Large intestine (tissue), 3 donors: ENCODE results near the gene NOA1. TPM values are rescaled to one million over a fixed set of nuclear protein-coding genes. Genes with fewer than 3 reads are reported as not detected.

Experiments
- DNase-seq, 2 donors: peaks; one replicate each; pipeline versions ENCODE4 v3.0.0 to v3.0.0-alpha.2; 2013
- H3K27ac ChIP-seq: one replicate; pipeline ENCODE4 v1.5.1; 2013; ENCODE audit warnings: low read length
- H3K27me3 ChIP-seq: 2 replicates; pipeline ENCODE4 v1.6.1; 2013; ENCODE audit warnings: low read length; ENCODE audit not compliant: control insufficient read depth, insufficient read depth
- H3K36me3 ChIP-seq: 2 replicates; pipeline ENCODE4 v1.6.1; 2013; ENCODE audit warnings: low read length; ENCODE audit not compliant: control insufficient read depth, insufficient read depth
- H3K4me1 ChIP-seq: one replicate; pipeline ENCODE4 v1.6.1; 2013; ENCODE audit warnings: low read length; ENCODE audit not compliant: control insufficient read depth, insufficient read depth
- H3K4me3 ChIP-seq: one replicate; pipeline ENCODE4 v1.5.1; 2013; ENCODE audit warnings: low read length
- H3K9me3 ChIP-seq: one replicate; pipeline ENCODE4 v1.6.1; 2013; ENCODE audit warnings: mild to moderate bottlenecking, low read depth, low read length, moderate library complexity; ENCODE audit not compliant: control insufficient read depth
- WGBS: methylation state at CpG from one replicate; pipeline ENCODE4 v1.1.5; 2013; ENCODE audit warnings: low lambda C conversion rate; ENCODE audit not compliant: insufficient coverage; 5-methylcytosine and 5-hydroxymethylcytosine counted together
- polyA plus RNA-seq: library from polyadenylated mRNA; unstranded; fragments of 120-200 nt; gene quantifications from one replicate; pipeline ENCODE4 v1.2.1, GENCODE V29; 2013

Gene NOA1
- polyA plus RNA-seq, 1 donor = 25.2 TPM

DNA sequence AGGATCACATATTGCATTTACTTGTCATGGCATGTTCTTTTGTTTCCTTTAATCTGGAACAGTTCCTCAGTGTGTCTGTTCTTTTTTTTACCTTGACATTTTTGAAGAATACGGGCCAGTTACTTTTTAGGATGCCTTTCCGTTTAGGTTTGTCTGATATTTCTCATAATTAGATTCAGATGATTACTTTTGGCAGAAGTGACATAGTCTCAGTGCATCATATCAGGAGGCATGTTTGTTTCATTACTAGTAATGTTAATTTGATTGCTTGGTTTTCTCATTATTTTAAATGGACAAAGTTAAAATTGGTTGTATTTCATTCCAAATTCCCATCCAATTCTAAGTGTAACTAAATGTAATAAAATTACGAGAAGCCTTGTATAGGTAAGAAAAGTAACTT lies 9.5 kb upstream of the NOA1 start:
- Histone ChIP-seq H3K9me3 (no peaks in the 10 kb centered on the region), H3K4me3 (no peak overlapping the region), H3K4me1 (no peaks in the 10 kb centered on the region), H3K27me3 (no peaks in the 10 kb centered on the region), H3K27ac (no peak overlapping the region), H3K36me3 (peaks cover 46% of the 10 kb centered on the region)
- WGBS = 100% methylated on average over 1 of the region's 3 CpGs
- no peak for DNase-seq

DNA sequence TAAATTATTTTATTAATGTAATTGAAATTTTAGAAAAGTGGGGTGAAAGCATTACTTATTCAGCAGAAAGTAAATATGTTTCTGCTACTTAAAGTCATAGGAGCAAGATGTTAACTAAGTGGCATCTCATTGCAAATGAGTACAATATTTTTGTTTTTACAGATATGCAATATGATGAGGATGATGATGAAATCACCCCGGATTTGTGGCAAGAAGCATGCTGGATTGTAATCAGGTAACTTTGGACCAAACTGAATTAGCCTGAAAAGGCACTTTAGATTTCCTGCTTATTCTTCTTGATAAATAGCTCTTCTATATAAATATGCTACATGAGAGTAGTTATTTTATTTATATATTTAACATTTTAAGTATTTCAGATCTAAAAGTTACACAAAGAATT lies 8.8 kb upstream of the NOA1 start:
- peaks cover 39% of the 10 kb centered on the region for H3K36me3 ChIP-seq
- H3K9me3 ChIP-seq = no peaks in the 10 kb centered on the region
- no peaks in the 10 kb centered on the region for H3K27me3 ChIP-seq
- WGBS = no CpG with 5 or more reads among the region's 1 CpG
- peaks cover 1% of the 10 kb centered on the region for H3K4me1 ChIP-seq
- no peak overlapping the region for H3K4me3 ChIP-seq
- no peak overlapping the region for H3K27ac ChIP-seq
- DNase-seq = no peak

DNA sequence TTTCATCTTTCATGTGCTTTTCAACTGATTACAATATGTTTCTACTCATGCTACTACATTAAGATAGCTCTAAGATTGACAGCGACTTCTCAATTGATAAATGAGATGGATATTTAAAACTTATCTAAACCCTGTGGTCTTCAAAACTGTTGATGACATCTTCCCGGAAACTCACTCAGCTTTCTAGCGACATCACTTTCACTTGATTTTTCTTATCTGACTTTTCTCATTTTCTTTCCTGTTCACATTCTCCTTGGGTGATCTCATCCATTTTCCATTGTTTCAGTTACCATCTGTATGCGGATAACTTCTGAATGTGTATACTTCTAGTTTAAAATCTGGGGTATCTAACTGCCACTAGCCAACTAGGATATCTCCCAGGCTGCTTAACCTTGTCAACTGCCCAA lies 4.4 kb upstream of the NOA1 start:
- H3K36me3 ChIP-seq = peaks cover 9% of the 10 kb centered on the region
- no peak overlapping the region for H3K27ac ChIP-seq
- DNase-seq = peak in 1 of 2 donors; percentile 22
- no peaks in the 10 kb centered on the region for H3K9me3 ChIP-seq
- H3K4me3 ChIP-seq = no peak overlapping the region
- no peaks in the 10 kb centered on the region for H3K27me3 ChIP-seq
- 74% methylated on average over 4 of the region's 4 CpGs for WGBS
- peaks cover 6% of the 10 kb centered on the region for H3K4me1 ChIP-seq

DNA sequence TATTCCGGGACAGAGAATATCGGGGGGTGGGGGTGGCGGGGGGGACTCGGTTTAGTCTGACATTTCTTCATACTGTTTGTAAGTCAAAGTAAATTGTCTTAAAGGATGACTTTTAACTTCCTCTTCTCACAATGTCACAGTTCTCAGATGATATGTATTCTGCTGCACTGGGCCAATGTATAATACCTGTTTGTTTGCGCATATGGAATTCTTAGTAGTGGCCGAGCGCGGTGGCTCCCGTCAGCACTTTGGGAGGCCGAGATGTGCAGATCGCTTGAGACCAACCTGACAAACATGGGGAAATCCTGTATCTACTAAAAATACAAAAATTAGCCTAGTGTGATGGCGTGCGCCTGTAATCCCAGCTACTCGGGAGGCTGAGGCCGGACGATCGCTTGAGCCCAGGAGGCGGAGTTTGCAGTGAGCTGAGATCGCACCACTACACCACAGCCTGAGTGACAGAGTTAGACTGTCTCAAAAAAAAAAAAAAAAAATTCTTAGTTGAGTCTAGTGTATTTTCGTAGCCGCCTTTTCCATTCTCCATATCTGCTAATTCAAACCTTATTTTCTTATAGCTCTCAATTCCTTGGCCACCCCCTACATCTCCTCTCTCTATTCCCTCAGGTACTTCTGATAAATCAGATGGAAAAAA lies 2.1 kb upstream of the NOA1 start:
- Histone ChIP-seq H3K9me3 (no peaks in the 10 kb centered on the region), H3K27me3 (no peaks in the 10 kb centered on the region), H3K4me1 (peaks cover 6% of the 10 kb centered on the region), H3K27ac (peak overlapping the region; percentile 83), H3K4me3 (peak overlapping the region; percentile 92), H3K36me3 (no peaks in the 10 kb centered on the region)
- peak in 1 of 2 donors; percentile 31 for DNase-seq
- 40% methylated on average over 3 of the region's 21 CpGs for WGBS

DNA sequence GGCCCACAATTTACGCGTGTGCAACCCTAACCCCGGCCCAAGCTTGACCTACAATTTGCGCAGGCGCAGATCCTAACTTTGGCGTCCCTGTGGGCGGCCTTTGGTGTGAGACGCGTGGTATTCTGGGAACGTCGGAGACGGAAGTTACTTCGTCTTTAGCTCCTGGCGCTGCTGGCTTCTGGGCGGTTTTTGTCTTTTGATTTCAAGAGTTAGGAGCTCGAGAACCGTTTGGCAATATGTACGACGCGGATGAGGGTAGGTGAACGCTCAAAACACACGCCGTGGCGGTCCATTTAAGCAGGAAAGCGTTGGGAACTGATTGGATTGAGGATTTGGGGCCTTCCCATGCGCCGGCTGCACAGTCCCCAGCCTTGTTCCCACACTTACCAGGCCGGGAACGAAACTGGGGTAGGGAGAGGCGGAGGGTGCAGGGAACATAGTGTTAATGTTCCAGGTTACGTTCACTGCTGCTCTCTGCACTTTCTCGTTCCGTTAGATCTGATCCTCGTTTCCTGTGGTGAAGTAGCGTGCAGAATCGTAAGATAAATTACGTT lies 1.4 kb upstream of the NOA1 start, which contains the start of gene POLR2B:
TSS of gene POLR2B (plus strand) at position 147 of the 554 bp plus-strand sequence. CDS start at position 237, 90 bp downstream.
- Histone ChIP-seq H3K36me3 (peaks cover 4% of the 10 kb centered on the region), H3K4me3 (peak within 1 kb of the TSS; percentile 92), H3K9me3 (no peaks in the 10 kb centered on the region), H3K27me3 (no peaks in the 10 kb centered on the region), H3K27ac (peak within 1 kb of the TSS; percentile 83), H3K4me1 (peaks cover 6% of the 10 kb centered on the region)
- WGBS = no CpG with 5 or more reads among the region's 37 CpGs
- DNase-seq = peak; percentile 91 to 93

DNA sequence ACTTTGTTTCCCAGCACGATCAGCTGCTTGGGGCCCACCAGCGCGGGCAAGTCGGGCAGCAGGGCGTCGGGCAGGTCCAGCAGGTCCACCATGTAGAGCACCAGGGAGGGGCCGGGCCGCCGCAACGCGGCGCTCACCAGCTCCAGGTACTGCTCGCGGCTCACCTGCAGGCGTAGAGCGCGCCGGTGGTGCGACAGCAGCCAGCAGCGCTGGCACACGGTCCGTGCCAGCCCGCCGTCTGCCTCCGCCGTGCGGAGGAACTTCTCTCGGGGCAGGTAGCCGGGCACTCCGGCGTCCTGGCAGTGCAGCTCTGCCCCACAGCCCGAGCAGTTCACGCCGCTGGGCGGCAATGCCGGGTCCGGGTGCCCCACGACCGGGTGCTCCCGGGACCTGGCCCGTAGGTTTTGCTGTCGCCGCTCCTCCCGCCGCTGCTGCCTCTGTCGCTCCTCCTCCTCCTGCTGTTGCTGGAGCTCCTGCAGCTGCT lies 527 bp downstream of the NOA1 start:
- no CpG with 5 or more reads among the region's 46 CpGs for WGBS
- Histone ChIP-seq H3K4me3 (peak overlapping the region; percentile 92), H3K9me3 (peaks cover 2% of the 10 kb centered on the region), H3K36me3 (peaks cover 23% of the 10 kb centered on the region), H3K27ac (peak overlapping the region; percentile 83), H3K27me3 (no peaks in the 10 kb centered on the region), H3K4me1 (peaks cover 6% of the 10 kb centered on the region)
- DNase-seq = peak; percentile 74 to 81

DNA sequence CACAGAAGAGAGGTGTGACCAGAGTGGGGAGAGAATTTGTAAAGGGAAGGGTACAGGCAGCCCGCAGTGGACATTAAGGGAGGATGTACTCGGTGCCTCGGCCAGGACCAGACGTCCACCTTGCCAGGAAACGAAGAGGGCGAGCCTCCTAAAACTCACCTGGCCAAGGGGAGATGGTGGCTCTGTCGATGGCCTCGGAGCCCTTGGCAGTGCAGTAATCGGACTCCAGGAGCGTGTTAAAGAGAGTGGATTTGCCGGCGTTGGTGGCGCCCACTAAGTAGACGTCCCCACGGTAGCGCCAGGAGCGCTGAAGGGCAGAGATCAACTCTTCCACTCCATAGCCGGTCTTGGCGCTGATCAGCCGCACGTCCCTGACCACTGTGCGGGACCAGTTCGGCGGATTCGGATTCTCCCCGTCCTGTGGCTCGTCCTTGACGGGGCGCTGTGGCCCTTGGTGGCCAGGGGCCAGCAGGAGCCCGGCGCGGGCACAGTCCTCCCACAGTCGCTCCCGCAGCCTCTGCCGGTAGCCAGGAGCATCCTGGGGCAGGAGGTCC lies 1.0 kb downstream of the NOA1 start:
- peak overlapping the region; percentile 83 for H3K27ac ChIP-seq
- no CpG with 5 or more reads among the region's 35 CpGs for WGBS

DNA sequence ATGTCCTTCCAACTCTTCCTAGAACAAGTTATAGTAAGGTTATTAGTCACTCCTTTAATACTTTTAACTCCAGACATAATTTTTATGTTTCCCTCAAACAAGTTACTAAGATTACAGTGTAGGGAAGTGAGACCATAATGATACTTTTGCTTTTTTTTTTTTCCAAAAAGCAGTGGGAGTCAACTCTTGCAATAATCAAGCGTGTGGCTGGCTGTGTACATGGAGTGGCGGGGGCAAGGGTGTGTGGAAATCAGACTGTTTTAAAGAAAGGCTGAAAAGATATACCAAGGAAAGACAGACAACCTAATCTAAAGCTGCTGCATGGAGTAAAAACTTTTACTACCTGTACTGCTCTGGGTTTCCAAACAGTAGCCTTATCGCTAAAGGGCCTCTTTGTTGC lies 4.1 kb downstream of the NOA1 start:
- H3K4me3 ChIP-seq = no peak overlapping the region
- no peaks in the 10 kb centered on the region for H3K27me3 ChIP-seq
- no peak overlapping the region for H3K27ac ChIP-seq
- 60% methylated on average over 1 of the region's 3 CpGs for WGBS
- H3K36me3 ChIP-seq = peaks cover 44% of the 10 kb centered on the region
- no peak for DNase-seq
- H3K9me3 ChIP-seq = peaks cover 2% of the 10 kb centered on the region
- H3K4me1 ChIP-seq = no peaks in the 10 kb centered on the region

More for the DNA sequence above, 1.0 kb downstream of the NOA1 start:
- H3K4me3 ChIP-seq = peak overlapping the region; percentile 92
- peaks cover 2% of the 10 kb centered on the region for H3K9me3 ChIP-seq
- DNase-seq = peak in 1 of 2 donors; percentile 12
- H3K4me1 ChIP-seq = peaks cover 6% of the 10 kb centered on the region
- no peaks in the 10 kb centered on the region for H3K27me3 ChIP-seq
- peaks cover 26% of the 10 kb centered on the region for H3K36me3 ChIP-seq

DNA sequence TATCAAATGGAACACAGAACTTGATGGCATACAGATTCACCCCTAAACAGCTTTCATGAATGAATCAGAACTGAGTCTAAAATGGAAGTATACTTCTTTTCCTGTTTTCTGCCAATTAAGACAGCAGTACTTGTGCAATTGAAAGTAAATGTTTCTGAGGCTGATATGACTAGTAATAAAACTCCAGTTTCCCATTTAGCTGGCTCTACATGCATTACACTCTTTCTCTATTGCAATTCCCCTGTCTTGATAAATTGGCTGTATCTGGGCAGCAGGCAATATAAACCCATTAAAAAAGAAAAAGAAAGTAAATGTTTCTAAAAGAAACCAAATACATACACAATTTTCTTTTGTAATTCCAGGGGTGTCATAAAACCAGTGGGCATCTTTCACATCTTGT lies 4.6 kb downstream of the NOA1 start:
- DNase-seq = no peak
- no peak overlapping the region for H3K27ac ChIP-seq
- peaks cover 2% of the 10 kb centered on the region for H3K9me3 ChIP-seq
- no peaks in the 10 kb centered on the region for H3K4me1 ChIP-seq
- no peaks in the 10 kb centered on the region for H3K27me3 ChIP-seq
- H3K4me3 ChIP-seq = no peak overlapping the region
- H3K36me3 ChIP-seq = peaks cover 48% of the 10 kb centered on the region

DNA sequence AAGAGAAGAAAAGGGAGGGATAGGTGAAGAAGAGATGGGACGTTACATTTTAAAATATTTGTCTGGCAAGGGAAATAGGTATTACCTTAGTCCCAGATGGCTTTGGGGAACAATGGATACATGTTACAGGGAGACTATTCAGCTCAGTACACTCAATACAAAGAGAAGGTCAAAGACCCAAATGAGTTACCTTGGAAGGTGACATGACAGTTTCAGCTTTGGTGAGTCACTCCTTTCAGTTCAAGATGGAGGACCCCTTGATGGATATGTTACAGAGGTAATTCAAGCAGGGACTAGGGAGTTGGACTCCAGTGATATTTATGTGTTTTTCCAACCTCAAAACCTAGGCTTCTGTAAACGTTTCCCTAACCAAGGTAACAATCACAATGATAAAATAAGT lies 5.0 kb downstream of the NOA1 start:
- peaks cover 48% of the 10 kb centered on the region for H3K36me3 ChIP-seq
- no peaks in the 10 kb centered on the region for H3K27me3 ChIP-seq
- WGBS = no CpG with 5 or more reads among the region's 2 CpGs
- DNase-seq = no peak
- H3K4me1 ChIP-seq = no peaks in the 10 kb centered on the region
- H3K9me3 ChIP-seq = peaks cover 2% of the 10 kb centered on the region
- H3K27ac ChIP-seq = no peak overlapping the region
- no peak overlapping the region for H3K4me3 ChIP-seq
